ENCODE data around the gene IFI35. TPM values are rescaled to one million over a fixed set of nuclear protein-coding genes. Genes with fewer than 3 reads are reported as not detected.

Gene IFI35
- total and polyA plus RNA-seq, 9 of the 15 experiments (the other 6 are each of a cell fraction or from before 2014, with no cell fraction given) = 4.4 to 13.1 (median 10.2) TPM

- H3K4me2 ChIP-seq (ENCODE audit: insufficient read depth, low read length) = no peak overlapping the region
- no peaks in the 10 kb centered on the region for H3K27me3 ChIP-seq (ENCODE audit: control insufficient read depth in 2 of 2, insufficient read depth in 2 of 2, low read length in 2 of 2)
- H3K4me3 ChIP-seq = no peak overlapping the region
- no peaks in the 10 kb centered on the region for H3K36me3 ChIP-seq (ENCODE audit: control insufficient read depth, insufficient read depth, low read length)
- in situ Hi-C loops (cut with MboI) = no loop called here
- no peaks in the 10 kb centered on the region for H4K20me1 ChIP-seq (replicated peaks; ENCODE audit: control insufficient read depth, insufficient read depth, low read length)
- H3K9me3 ChIP-seq (replicated peaks; ENCODE audit: control insufficient read depth, insufficient read depth, low read depth, low read length) = no peaks in the 10 kb centered on the region
- peaks cover 6% of the 10 kb centered on the region; the same call in 2 of the 3 replicates for H3K79me2 ChIP-seq (ENCODE audit: control insufficient read depth, insufficient read depth, low read length)
- ChIA-PET POLR2A (interaction anchor here (1.0 kb wide), 1 partner anchor 62 kb away, joined by 3 read pairs; no protein-coding TSS in a partner anchor), CTCF (ENCODE audit: low intra/inter-chr PET ratio) (no interaction called here)
- no peak for TF ChIP-seq ZKSCAN3 (CRISPR knock-in tag; IDR thresholded peaks at IDR 0.05)
- TF ChIP-seq SETDB1 (IDR thresholded peaks at IDR 0.05; ENCODE audit: low read length) = no peak
- TF ChIP-seq ZNF184 (CRISPR knock-in tag; IDR thresholded peaks at IDR 0.05) = no peak
- no peak for TF ChIP-seq FOXP1 (CRISPR knock-in tag; IDR thresholded peaks at IDR 0.05)
- TF ChIP-seq ETV5 (CRISPR knock-in tag; IDR thresholded peaks at IDR 0.05; ENCODE audit: low read depth) = no peak
- no peak for TF ChIP-seq NRF1 (conservative IDR thresholded peaks at IDR 0.05 in 1 of 2, IDR thresholded peaks at IDR 0.05 in 1 of 2)
- no peak for TF ChIP-seq ZC3H11A (IDR thresholded peaks at IDR 0.05; ENCODE audit: low read depth, low read length)
- TF ChIP-seq FOXA3 (CRISPR knock-in tag; conservative IDR thresholded peaks at IDR 0.05 in 1 of 2, IDR thresholded peaks at IDR 0.05 in 1 of 2) = no peak
- no peak for TF ChIP-seq E2F3 (CRISPR knock-in tag; IDR thresholded peaks at IDR 0.05)
- no peak for TF ChIP-seq ZNF584 (CRISPR knock-in tag; IDR thresholded peaks at IDR 0.05; ENCODE audit: low read depth)
- no peak for TF ChIP-seq HIVEP1 (CRISPR knock-in tag; IDR thresholded peaks at IDR 0.05)
- no peak for TF ChIP-seq HNRNPK (IDR thresholded peaks at IDR 0.05; ENCODE audit: low read depth, low read length, poor library complexity, severe bottlenecking)
- TF ChIP-seq ERF (CRISPR knock-in tag; IDR thresholded peaks at IDR 0.05) = no peak
- TF ChIP-seq PREB (CRISPR knock-in tag; IDR thresholded peaks at IDR 0.05) = no peak
- TF ChIP-seq STAT6 (CRISPR knock-in tag; IDR thresholded peaks at IDR 0.05) = no peak
- TF ChIP-seq GABPA (tag; conservative IDR thresholded peaks at IDR 0.05; ENCODE audit: low read depth) = no peak
- TF ChIP-seq MYNN (IDR thresholded peaks at IDR 0.05) = no peak
- TF ChIP-seq MYNN (CRISPR knock-in tag; IDR thresholded peaks at IDR 0.05) = no peak
- FAIRE-seq (no peak), ATAC-seq (no peak), DNase-seq (ENCODE audit: extremely low read depth in 1 of 4, low spot score in 3 of 4) (no peak)
- H2AFZ ChIP-seq (ENCODE audit: low read depth, low read length) = no peak overlapping the region
- 70% methylated on average over 5 of the region's 5 CpGs for WGBS (ENCODE audit: insufficient coverage, low coverage, missing lambda C conversion rate)
- H3K9ac ChIP-seq (ENCODE audit: insufficient read depth in 1 of 2, low read depth in 2 of 2, low read length in 2 of 2) = no peak overlapping the region
- intact Hi-C loops (cut with micrococcal nuclease) = no loop called here
- H3K27ac ChIP-seq (ENCODE audit: extremely low read depth, low read depth, low read length) = no peak overlapping the region
- no peaks in the 10 kb centered on the region for H3K9me1 ChIP-seq (ENCODE audit: control insufficient read depth, insufficient read depth, low read length)
- no TSS peak for BruUV-seq (replicated peaks)
- H3K4me1 ChIP-seq (replicated peaks in 1 of 2; ENCODE audit: control insufficient read depth in 2 of 2, insufficient read depth in 2 of 2, low read length in 2 of 2) = peaks cover 3 to 51% of the 10 kb centered on the region in 2 experiments
Observed at GRCh38 chr17:43026595-43026994, 20.0 kb downstream of the IFI35 start.
